Measurements from ENCODE around the gene PPM1H.

PPM1H gene

DNA sequence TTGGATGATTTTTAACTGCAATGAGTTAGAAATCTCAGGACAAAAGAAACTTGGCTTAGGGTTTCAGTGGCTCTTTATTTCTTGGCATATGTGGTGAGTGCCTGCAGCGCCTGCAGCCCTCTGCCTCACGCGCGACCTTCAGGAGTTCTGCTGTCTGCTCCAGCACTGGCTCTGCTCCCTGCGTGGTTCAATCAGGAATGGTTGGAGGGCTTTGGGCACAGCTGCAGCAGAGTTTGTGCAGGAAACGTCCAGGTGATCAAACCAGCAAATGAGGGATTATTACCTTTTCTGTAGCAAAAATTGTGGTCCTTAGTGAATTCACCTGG, 19.8 kb downstream of the PPM1H start:
- no peak for DNase-seq (ENCODE audit: low read depth)
- TF ChIP-seq, protein P1, sequence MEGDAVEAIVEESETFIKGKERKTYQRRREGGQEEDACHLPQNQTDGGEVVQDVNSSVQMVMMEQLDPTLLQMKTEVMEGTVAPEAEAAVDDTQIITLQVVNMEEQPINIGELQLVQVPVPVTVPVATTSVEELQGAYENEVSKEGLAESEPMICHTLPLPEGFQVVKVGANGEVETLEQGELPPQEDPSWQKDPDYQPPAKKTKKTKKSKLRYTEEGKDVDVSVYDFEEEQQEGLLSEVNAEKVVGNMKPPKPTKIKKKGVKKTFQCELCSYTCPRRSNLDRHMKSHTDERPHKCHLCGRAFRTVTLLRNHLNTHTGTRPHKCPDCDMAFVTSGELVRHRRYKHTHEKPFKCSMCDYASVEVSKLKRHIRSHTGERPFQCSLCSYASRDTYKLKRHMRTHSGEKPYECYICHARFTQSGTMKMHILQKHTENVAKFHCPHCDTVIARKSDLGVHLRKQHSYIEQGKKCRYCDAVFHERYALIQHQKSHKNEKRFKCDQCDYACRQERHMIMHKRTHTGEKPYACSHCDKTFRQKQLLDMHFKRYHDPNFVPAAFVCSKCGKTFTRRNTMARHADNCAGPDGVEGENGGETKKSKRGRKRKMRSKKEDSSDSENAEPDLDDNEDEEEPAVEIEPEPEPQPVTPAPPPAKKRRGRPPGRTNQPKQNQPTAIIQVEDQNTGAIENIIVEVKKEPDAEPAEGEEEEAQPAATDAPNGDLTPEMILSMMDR (IDR thresholded peaks at IDR 0.05; ENCODE audit: insufficient read depth, low read depth, low read length, missing control alignments), result no peak
- no peak overlapping the region for H3K4me3 ChIP-seq (ENCODE audit: low read length)

DNA sequence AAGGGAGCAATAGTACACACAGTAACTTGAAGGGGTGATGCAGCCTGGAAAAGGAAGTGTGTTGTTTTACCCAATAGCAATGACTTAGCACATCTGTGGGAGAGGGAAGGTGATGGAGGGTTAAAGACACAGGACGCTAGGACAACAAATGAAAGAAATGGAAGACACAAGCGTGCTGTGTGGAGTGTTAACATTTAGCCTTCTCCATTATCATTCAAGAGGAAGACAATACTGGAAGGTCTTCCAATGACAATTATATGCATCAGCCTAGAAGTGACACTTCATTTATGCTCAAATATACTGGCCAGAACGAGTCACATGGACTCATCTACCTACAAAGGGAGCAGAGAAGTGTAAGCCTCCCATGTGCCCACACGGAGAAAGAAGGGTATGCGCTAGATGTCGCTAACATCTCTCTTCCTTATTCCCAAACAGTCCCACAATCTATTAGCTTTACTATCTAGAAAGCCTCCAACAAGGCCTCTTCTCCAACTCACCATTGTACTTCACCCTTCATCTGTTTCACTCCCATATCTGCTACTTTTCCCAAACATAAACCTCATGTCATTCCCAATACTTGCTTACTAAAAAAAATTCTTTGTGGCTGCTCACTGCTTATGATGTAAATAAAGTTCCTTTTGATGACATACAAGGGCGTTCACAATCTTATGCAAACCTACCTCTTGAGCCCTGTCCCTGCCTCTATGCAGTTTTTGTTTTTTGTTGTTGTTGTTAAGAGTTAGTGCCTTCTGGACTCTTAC, 20.3 kb downstream of the PPM1H start:
- no peak overlapping the region for H3K4me3 ChIP-seq (ENCODE audit: low read length)
- TF ChIP-seq, protein P1 (IDR thresholded peaks at IDR 0.05; ENCODE audit: insufficient read depth, low read depth, low read length, missing control alignments), result no peak
- DNase-seq (ENCODE audit: low read depth), result no peak

DNA sequence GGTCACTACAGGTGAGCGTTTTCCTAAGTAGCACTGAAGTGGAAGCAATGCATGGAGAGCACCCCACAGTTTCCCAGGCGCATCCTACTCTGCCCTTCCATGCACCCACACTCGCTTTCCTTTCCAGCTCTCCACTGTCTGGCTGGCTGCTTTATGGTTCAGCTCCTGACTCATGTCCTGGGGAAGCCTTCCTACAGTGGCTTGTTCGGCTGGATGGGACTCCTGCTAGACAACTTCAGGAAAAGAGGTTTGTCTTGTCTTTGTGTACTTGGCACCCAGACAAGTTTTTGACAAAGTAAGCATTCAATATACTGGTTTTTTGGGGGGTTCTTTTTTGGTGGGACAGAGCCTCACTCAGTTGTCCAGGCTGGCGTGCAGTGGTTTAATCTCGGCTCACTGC, 21.6 kb downstream of the PPM1H start:
- TF ChIP-seq, protein P1 (IDR thresholded peaks at IDR 0.05; ENCODE audit: insufficient read depth, low read depth, low read length, missing control alignments), result no peak
- H3K4me3 ChIP-seq (ENCODE audit: low read length), result no peak overlapping the region
- DNase-seq (ENCODE audit: low read depth), result peak; percentile 48

DNA sequence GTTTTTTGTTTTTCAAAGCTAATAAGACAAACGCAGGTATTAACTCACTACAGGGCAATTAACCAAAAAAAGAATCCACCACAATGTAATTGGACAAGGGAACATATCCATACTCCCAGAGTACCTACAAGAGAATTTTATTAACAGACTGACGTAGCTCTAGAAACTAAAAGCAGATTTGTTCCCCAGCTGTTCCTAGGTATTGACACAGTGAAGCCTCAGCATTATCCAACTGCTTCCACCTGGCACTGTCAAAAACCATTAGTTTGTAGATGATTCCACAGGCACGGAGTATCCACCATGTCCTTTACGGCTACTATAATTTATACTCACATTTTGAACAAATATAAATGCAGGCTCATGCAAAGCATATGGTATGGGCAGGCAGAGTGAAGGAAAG, 22.3 kb downstream of the PPM1H start:
- no peak for DNase-seq (ENCODE audit: low read depth)

DNA sequence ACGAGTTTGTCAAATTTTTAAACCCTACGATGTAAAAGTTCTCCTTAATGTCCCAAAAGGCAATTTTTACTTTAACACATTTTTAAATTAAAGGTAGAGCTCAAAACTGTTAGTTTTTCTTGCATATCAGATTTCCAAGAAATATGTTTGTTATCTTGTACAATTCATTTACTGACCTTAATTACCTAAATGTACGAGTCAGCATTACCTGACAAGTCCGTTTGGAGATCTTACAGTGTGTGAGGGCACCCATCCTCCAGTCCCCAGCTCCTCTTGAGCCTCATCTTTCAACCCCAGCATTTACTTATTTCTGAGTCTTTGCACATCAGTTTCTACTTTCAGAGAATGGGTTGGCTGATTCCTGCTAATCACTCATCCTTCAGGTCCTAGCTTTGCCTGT, 23.7 kb downstream of the PPM1H start:
- TF ChIP-seq, protein P1 (IDR thresholded peaks at IDR 0.05; ENCODE audit: insufficient read depth, low read depth, low read length, missing control alignments), result no peak
- H3K4me3 ChIP-seq (ENCODE audit: low read length), result no peak overlapping the region
- no peak for DNase-seq (ENCODE audit: low read depth)

More for the DNA sequence above, 22.3 kb downstream of the PPM1H start:
- TF ChIP-seq, protein P1 (IDR thresholded peaks at IDR 0.05; ENCODE audit: insufficient read depth, low read depth, low read length, missing control alignments), result no peak
- H3K4me3 ChIP-seq (ENCODE audit: low read length), result no peak overlapping the region

DNA sequence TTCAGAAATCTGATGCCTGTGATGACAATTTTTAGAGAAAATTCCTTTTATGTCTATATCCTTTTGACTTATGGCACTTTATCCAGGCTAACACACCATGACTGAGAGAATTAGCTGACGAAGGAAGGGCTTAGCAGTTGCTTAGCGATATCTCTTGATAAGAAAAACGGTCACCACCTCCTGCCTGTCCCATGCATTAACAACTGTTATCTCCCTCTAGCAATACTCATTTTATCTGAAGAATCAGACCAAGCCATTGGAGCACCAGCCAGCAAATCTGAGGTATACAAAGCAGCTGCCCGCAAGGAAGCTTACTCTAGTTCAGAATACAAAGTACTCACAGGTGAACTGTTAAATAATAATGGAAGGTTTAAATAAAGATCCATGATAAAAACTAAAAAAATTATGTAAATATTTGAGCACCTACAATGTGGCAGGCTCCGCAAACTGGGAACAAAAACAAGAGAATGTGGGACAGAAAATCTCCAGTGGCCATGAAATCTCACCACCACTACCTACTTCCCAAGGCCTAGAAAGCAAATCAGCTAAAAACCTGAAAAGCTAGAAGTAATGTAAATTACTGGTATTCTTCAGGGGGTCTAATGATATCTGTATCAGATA, 24.3 kb downstream of the PPM1H start:
- TF ChIP-seq, protein P1 (IDR thresholded peaks at IDR 0.05; ENCODE audit: insufficient read depth, low read depth, low read length, missing control alignments), result no peak
- no peak overlapping the region for H3K4me3 ChIP-seq (ENCODE audit: low read length)
- no peak for DNase-seq (ENCODE audit: low read depth)

DNA sequence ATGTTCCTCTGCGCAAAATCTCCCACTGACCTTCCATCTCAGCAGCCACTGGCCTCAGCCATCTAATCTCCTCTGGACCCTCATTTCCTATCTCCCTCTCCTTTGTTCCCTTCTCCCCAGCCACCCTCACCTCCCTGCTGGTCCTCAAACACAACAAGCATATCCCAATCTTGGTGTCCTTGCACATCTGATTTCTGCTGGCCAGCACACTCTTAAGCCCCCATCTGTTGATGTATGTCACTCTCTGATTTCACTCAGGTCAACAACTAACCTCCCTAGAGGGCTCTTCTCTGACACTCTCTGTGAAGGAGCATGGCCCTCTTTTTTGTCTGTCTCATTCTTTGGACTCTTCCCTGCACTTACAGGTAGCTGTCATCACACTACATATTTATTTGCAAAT, 25.6 kb downstream of the PPM1H start:
- no peak overlapping the region for H3K4me3 ChIP-seq (ENCODE audit: low read length)
- TF ChIP-seq, protein P1 (IDR thresholded peaks at IDR 0.05; ENCODE audit: insufficient read depth, low read depth, low read length, missing control alignments), result no peak
- no peak for DNase-seq (ENCODE audit: low read depth)

Data from epithelial cell of esophagus (primary cell).